Loucy (cell line): ENCODE measurements around the gene FAM193B.

Experiments
- H2AFZ ChIP-seq: fragments of 200-600 bp; sonication (generic); 2 replicates; pipeline ENCODE4 v1.6.0; 2016; ENCODE audit warnings: antibody characterized with exemption, mild to moderate bottlenecking, low read length, moderate library complexity
- H3F3A ChIP-seq: fragments of 200-600 bp; 2 replicates; pipeline ENCODE4 v1.6.0; 2016; ENCODE audit warnings: antibody characterized with exemption, low read depth, mild to moderate bottlenecking
- H3K27me3 ChIP-seq: fragments of 200-600 bp; sonication (generic); 2 replicates; pipeline ENCODE4 v1.6.1; 2014; ENCODE audit warnings: low read length, mild to moderate bottlenecking; ENCODE audit not compliant: insufficient read depth, poor library complexity, severe bottlenecking
- H3K36me3 ChIP-seq: fragments of 200-600 bp; sonication (generic); 2 replicates; pipeline ENCODE4 v1.6.1; 2016; ENCODE audit warnings: low read length; ENCODE audit not compliant: insufficient read depth
- H3K4me1 ChIP-seq: fragments of 200-600 bp; sonication (generic); 2 replicates; pipeline ENCODE4 v1.5.1; 2014; ENCODE audit warnings: low read length, mild to moderate bottlenecking; ENCODE audit not compliant: insufficient read depth, poor library complexity, severe bottlenecking
- H3K4me2 ChIP-seq: fragments of 200-600 bp; sonication (generic); 2 replicates; pipeline ENCODE4 v1.6.0; 2014; ENCODE audit warnings: antibody characterized with exemption, low read length, low read depth, mild to moderate bottlenecking; ENCODE audit not compliant: poor library complexity, severe bottlenecking
- H3K4me3 ChIP-seq: fragments of 200-600 bp; sonication (generic); 2 replicates; pipeline ENCODE4 v1.5.1; 2014; ENCODE audit warnings: low read length, mild to moderate bottlenecking, mixed read lengths; ENCODE audit not compliant: poor library complexity, severe bottlenecking
- H3K79me2 ChIP-seq: fragments of 200-600 bp; sonication (generic); 2 replicates; pipeline ENCODE4 v1.6.1; 2014; ENCODE audit warnings: low read length; ENCODE audit not compliant: insufficient read depth
- H3K9ac ChIP-seq: fragments of 200-600 bp; sonication (generic); 2 replicates; pipeline ENCODE4 v1.6.0; 2014; ENCODE audit warnings: mild to moderate bottlenecking, low read depth, low read length, moderate library complexity; ENCODE audit not compliant: poor library complexity, severe bottlenecking
- H3K9me2 ChIP-seq: fragments of 200-600 bp; sonication (generic); replicated peaks from 2 replicates; pipeline ENCODE4 v1.6.1; 2016; ENCODE audit warnings: low read depth, low read length, mixed read lengths
- H3K9me3 ChIP-seq: fragments of 200-600 bp; sonication (generic); 2 replicates; pipeline ENCODE4 v1.6.1; 2014; ENCODE audit warnings: mild to moderate bottlenecking, antibody characterized with exemption, low read length, low read depth; ENCODE audit not compliant: insufficient read depth
- H4K20me1 ChIP-seq: fragments of 200-600 bp; sonication (generic); 2 replicates; pipeline ENCODE4 v1.6.0; 2014; ENCODE audit warnings: antibody characterized with exemption, low read length, mild to moderate bottlenecking; ENCODE audit not compliant: insufficient read depth, poor library complexity, severe bottlenecking
- CTCF ChIP-seq: fragments of 200-600 bp; sonication (generic); conservative IDR thresholded peaks from 2 replicates; pipeline ENCODE4 v1.5.1; 2014; ENCODE audit warnings: mild to moderate bottlenecking, antibody characterized with exemption, low read length
- EZH2phosphoT487 ChIP-seq: fragments of 200-600 bp; IDR thresholded peaks from 2 replicates; pipeline ENCODE4 v1.6.1; 2018; ENCODE audit warnings: antibody characterized with exemption, mild to moderate bottlenecking, moderate library complexity, borderline replicate concordance

FAM193B gene

GRCh38 chr5:177491429-177491945 is 62.9 kb downstream of the FAM193B start:
- peaks cover 13% of the 10 kb centered on the region for H4K20me1 ChIP-seq
- H3K79me2 ChIP-seq, result peaks cover 33% of the 10 kb centered on the region; the same call in 1 of the 2 replicates
- H3K9me2 ChIP-seq, result no peaks in the 10 kb centered on the region
- no peak overlapping the region for H3K4me2 ChIP-seq
- no peaks in the 10 kb centered on the region for H3K9me3 ChIP-seq
- peaks cover 5% of the 10 kb centered on the region for H3K4me1 ChIP-seq
- H3K9ac ChIP-seq, result no peak overlapping the region
- peak; percentile 23; the same call in 1 of the 2 replicates for TF ChIP-seq CTCF
- no peak for TF ChIP-seq EZH2phosphoT487
- H3F3A ChIP-seq, result no peaks in the 10 kb centered on the region
- no peak overlapping the region for H2AFZ ChIP-seq
- H3K27me3 ChIP-seq, result no peaks in the 10 kb centered on the region
- no peak overlapping the region for H3K4me3 ChIP-seq
- peaks cover 4% of the 10 kb centered on the region; the same call in 1 of the 2 replicates for H3K36me3 ChIP-seq

GRCh38 chr5:177490992-177491391 is 63.4 kb downstream of the FAM193B start:
- Histone ChIP-seq H2AFZ (no peak overlapping the region), H3K36me3 (peaks cover 4% of the 10 kb centered on the region; the same call in 1 of the 2 replicates), H4K20me1 (peaks cover 13% of the 10 kb centered on the region), H3K4me2 (no peak overlapping the region), H3K9me2 (no peaks in the 10 kb centered on the region), H3K79me2 (peaks cover 28% of the 10 kb centered on the region; the same call in 1 of the 2 replicates), H3K9me3 (no peaks in the 10 kb centered on the region), H3K9ac (no peak overlapping the region), H3K27me3 (no peaks in the 10 kb centered on the region), H3K4me3 (no peak overlapping the region), H3F3A (no peaks in the 10 kb centered on the region), H3K4me1 (peaks cover 5% of the 10 kb centered on the region)
- TF ChIP-seq CTCF (no peak), EZH2phosphoT487 (no peak)

- H3K4me3 ChIP-seq, result no peak overlapping the region
Observed at GRCh38 chr5:177490311-177490991, 63.9 kb downstream of the FAM193B start.

More at GRCh38 chr5:177490311-177490991, 63.9 kb downstream of the FAM193B start:
- Histone ChIP-seq H3K4me1 (peaks cover 5% of the 10 kb centered on the region), H3K4me2 (no peak overlapping the region), H3F3A (no peaks in the 10 kb centered on the region), H3K9me3 (no peaks in the 10 kb centered on the region), H2AFZ (no peak overlapping the region), H4K20me1 (peaks cover 9% of the 10 kb centered on the region), H3K9ac (no peak overlapping the region), H3K9me2 (no peaks in the 10 kb centered on the region), H3K36me3 (peaks cover 4% of the 10 kb centered on the region; the same call in 1 of the 2 replicates), H3K27me3 (no peaks in the 10 kb centered on the region), H3K79me2 (peaks cover 24% of the 10 kb centered on the region; the same call in 1 of the 2 replicates)
- TF ChIP-seq EZH2phosphoT487 (no peak), CTCF (no peak)
